Measurements from ENCODE around the gene MCOLN1.
"Not testable (repeated sequence)": the region's sequence is repeated elsewhere in the genome, so short reads cannot be mapped to it uniquely, and the experiment has no call there.

Gene MCOLN1

GRCh38 chr19:7545300-7545699 is 22.9 kb downstream of the MCOLN1 start:
- DNase-seq = no peak

DNA sequence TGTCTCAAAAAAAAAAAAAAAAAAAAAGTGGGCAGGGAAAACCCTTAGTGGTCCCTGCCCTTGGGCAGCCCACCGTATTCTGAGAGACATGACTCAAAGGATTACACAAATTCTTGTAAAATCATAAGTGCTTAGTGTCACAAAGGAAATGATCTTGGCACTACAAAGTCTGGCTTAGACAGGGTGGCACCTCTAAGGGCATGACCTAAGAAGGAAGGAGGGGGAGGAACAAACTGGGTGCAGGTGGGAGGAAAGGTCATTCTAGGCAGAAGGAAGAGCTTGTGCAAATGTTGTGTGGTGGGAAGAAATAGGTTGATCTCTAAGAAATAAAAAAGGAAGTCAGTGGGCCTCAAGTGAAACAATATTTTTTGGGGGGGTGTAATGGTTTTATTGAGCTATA is 23.5 kb downstream of the MCOLN1 start:
- DNase-seq = no peak

- no peak for DNase-seq
Measured at GRCh38 chr19:7547159-7547558, 24.7 kb downstream of the MCOLN1 start.

GRCh38 chr19:7549429-7550148 is 27.2 kb downstream of the MCOLN1 start:
- DNase-seq = no peak

- DNase-seq = no peak
Measured at GRCh38 chr19:7550169-7550770, 27.8 kb downstream of the MCOLN1 start.

GRCh38 chr19:7550987-7551761 is 28.8 kb downstream of the MCOLN1 start:
- DNase-seq = no peak

- no peak for DNase-seq
Measured at GRCh38 chr19:7552781-7553180, 30.4 kb downstream of the MCOLN1 start.

DNA sequence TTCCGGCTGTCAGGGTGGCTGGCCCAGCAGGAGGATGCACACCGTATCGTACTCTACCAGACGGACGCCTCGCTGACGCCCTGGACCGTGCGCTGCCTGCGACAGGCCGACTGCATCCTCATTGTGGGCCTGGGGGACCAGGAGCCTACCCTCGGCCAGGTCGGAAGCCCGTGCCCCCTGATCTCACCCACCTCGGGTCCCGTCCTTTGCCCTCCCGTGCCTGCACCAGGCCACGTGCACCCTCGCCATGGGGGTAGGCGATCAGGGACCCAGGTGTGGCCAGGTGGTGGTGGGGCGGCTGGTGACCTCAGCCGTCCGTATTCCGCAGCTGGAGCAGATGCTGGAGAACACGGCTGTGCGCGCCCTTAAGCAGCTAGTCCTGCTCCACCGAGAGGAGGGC is 32.1 kb downstream of the MCOLN1 start:
- no peak for DNase-seq

DNA sequence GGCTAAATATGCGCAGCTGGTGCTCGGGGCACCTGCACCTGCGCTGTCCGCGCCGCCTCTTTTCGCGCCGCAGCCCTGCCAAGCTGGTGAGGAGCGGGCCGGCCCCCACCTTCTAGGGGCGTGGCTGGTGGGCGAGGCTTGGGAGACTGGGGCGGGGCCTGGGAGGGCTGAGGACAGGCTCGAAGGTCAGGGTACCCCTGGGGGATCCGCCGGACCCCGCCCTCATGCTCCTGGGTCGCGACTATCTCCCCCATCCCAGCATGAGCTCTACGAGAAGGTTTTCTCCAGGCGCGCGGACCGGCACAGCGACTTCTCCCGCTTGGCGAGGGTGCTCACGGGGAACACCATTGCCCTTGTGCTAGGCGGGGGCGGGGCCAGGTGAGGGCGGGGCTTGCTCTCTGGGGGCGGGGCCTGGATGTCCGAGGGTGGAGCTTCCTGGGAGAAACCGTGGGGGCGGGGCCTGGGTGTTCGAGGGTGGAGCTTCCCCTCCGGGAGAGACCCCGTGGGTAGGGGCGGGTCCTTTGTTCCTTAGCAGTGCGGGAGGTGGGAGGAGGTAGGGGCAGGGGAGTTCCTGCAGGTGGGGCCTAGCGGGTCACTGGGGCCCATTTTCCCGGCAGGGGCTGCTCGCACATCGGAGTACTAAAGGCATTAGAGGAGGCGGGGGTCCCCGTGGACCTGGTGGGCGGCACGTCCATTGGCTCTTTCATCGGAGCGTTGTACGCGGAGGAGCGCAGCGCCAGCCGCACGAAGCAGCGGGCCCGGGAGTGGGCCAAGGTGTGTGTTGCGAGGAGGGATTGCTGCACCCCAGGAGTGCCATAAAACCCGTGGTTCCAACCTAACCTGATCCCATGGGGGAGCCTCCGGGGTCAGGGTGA is 32.8 kb downstream of the MCOLN1 start:
- DNase-seq = no peak

- DNase-seq = no peak
Measured at GRCh38 chr19:7556696-7557315, 34.4 kb downstream of the MCOLN1 start.

- no peak for DNase-seq
Measured at GRCh38 chr19:7558667-7559066, 36.2 kb downstream of the MCOLN1 start.

GRCh38 chr19:7559102-7559501 is 36.7 kb downstream of the MCOLN1 start:
- no peak for DNase-seq

DNA sequence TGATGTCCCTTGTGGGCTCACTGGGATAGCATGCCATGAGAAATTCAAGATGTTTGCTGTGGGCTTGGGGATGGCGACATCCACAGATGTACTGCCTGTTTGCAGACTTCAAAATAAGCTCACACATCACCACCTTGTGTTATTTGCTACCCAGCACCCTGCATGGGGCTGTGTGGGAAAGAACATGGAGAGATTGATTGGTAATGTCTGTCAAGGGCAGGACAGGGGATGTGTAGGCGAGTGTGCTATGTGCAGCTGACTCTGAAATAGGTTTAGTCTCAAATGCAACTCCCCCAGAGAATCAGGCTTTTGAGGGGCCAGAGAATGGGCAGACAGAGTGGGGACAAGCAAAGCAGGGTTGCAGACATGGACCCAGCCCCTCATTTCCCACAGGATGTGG is 37.8 kb downstream of the MCOLN1 start:
- DNase-seq = no peak

- no peak for DNase-seq
Measured at GRCh38 chr19:7561325-7561724, 38.9 kb downstream of the MCOLN1 start.

GRCh38 chr19:7562646-7563393 is 40.4 kb downstream of the MCOLN1 start:
- DNase-seq = no peak

- no peak for DNase-seq
Measured at GRCh38 chr19:7564866-7565265, 42.4 kb downstream of the MCOLN1 start.

- DNase-seq = no peak
Measured at GRCh38 chr19:7565332-7565731, 42.9 kb downstream of the MCOLN1 start.

DNA sequence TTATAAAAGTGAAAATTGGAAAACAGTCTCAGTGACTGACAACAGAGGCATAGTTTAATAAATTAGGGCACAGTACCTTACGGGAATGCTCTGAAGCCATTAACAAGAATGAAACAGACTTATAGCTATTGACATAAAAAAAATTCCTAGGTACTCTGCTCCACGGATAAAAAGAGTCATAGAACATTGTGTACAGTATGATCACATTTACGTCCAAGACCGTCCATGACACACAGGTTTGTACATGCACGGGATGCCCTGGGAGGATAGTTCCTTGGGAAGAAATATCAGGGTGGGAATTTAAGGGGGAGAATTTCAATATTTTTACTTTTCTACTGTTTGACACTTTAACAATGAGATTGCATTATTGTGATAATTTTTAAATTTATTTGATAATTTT is 48.3 kb downstream of the MCOLN1 start:
- DNase-seq = no peak

GRCh38 chr19:7575434-7576040 is 53.1 kb downstream of the MCOLN1 start:
- no peak for DNase-seq

- DNase-seq = not testable (repeated sequence)
Measured at GRCh38 chr19:7577422-7577821, 55.0 kb downstream of the MCOLN1 start.

DNA sequence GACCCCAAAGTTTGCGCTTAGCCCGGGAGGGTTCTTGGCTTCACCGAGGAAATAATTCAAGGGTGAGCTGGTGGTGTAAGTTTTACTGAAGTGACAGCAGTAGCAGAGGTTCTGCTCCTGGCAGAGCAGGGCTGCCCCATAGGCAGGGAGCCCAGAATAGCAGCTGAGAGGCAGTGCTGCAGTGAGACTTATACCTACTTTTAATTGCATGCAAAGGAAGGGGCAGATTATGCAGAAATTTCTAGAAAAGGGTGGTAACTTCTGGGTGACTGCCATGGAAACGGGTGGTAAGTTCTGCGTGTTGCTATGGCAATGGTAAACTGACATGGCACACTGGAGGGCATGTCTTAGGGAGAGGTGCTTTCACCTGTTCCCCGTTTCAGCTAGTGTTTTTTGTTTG is 55.7 kb downstream of the MCOLN1 start:
- DNase-seq = no peak

Measured in DMS 273 treated with DMSO at 0.1 percent for 48 hours (cell line).